Spleen (tissue), 11 donors: ENCODE data around the gene DPF3. TPM values are rescaled to one million over a fixed set of nuclear protein-coding genes. Genes with fewer than 3 reads are reported as not detected.

Experiments
- DNase-seq: peaks from one replicate; pipeline ENCODE4 v3.0.0-alpha.2; 2020
- H3K27ac ChIP-seq, 8 donors: fragments of 200-600 bp; sonication (generic) in 7 of 8; 1 replicate in 4 of 8; 2 replicates in 4 of 8; pipeline versions ENCODE4 v1.5.0 to v1.8.0; 2016 to 2021; ENCODE audit warnings: inconsistent platforms in 4 of 8, mild to moderate bottlenecking in 4 of 8, moderate library complexity in 1 of 8
- H3K27me3 ChIP-seq, 7 donors: fragments of 200-600 bp; sonication (generic) in 6 of 7; replicated peaks in 1 of 7; 1 replicate in 4 of 7; 2 replicates in 3 of 7; pipeline versions ENCODE4 v1.5.0 to v1.8.0; 2016 to 2021; ENCODE audit warnings: inconsistent platforms in 3 of 7, mild to moderate bottlenecking in 1 of 7
- H3K36me3 ChIP-seq, 6 donors: fragments of 200-600 bp; sonication (generic) in 5 of 6; 1 replicate in 4 of 6; 2 replicates in 2 of 6; pipeline versions ENCODE4 v1.5.0 to v1.8.0; 2016 to 2021; ENCODE audit warnings: inconsistent platforms in 2 of 6
- H3K4me1 ChIP-seq, 6 donors: fragments of 200-600 bp; sonication (generic) in 5 of 6; 1 replicate in 3 of 6; 2 replicates in 3 of 6; pipeline versions ENCODE4 v1.5.0 to v1.8.0; 2016 to 2021; ENCODE audit warnings: inconsistent platforms in 3 of 6
- H3K4me3 ChIP-seq, 8 donors: fragments of 200-600 bp; sonication (generic) in 7 of 8; 1 replicate in 4 of 8; 2 replicates in 4 of 8; pipeline versions ENCODE4 v1.5.0 to v1.8.0; 2016 to 2021; ENCODE audit warnings: inconsistent platforms in 4 of 8, mild to moderate bottlenecking in 4 of 8, moderate library complexity in 2 of 8
- H3K9me3 ChIP-seq, 8 donors: fragments of 200-600 bp; sonication (generic) in 7 of 8; 1 replicate in 4 of 8; 2 replicates in 4 of 8; pipeline versions ENCODE4 v1.5.0 to v1.8.0; 2016 to 2021; ENCODE audit warnings: inconsistent platforms in 4 of 8
- POLR2A ChIP-seq, 3 donors: fragments of 450-650 bp; IDR thresholded peaks; one replicate each; pipeline ENCODE4 v1.5.1; 2017; ENCODE audit warnings: antibody characterized with exemption in 3 of 3, mild to moderate bottlenecking in 1 of 3
- POLR2AphosphoS5 ChIP-seq, 3 donors: sonication (generic); formaldehyde crosslinking; IDR thresholded peaks; one replicate each; pipeline ENCODE4 v1.5.1; 2017; ENCODE audit warnings: antibody characterized with exemption in 3 of 3
- WGBS, 5 donors: extraction: QIAGEN DNeasy Blood & Tissue Kit in 3 of 5; methylation state at CpG; one replicate each; pipeline versions ENCODE4 v1.1.5 to v1.1.7; 2013 to 2018; 5-methylcytosine and 5-hydroxymethylcytosine counted together
- intact Hi-C: fragments of 100-400 bp; cut with DNase I; formaldehyde crosslinking; loops from one replicate; pipeline ENCODE4 v1.15.0; 2023; ENCODE audit warnings: low total_unique reads
- polyA plus RNA-seq, 3 donors: library from polyadenylated mRNA; stranded (reverse); fragments of 200-250 nt; gene quantifications; one replicate each; pipeline ENCODE4 v1.2.1, GENCODE V29; 2013
- total RNA-seq, 7 donors: library from RNA; depleted of rRNA in 3 of 7; stranded (reverse); fragments of >200 nt in 3 of 7; fragmentation: NEBNext Ultra II Directional in 4 of 7; extraction: Animal tissue kit (Norgen Biotek cat#: 25700) in 4 of 7; gene quantifications; one replicate each; pipeline versions ENCODE4 v1.1.0 to v1.2.1, GENCODE V29; 2016 to 2021
- TF ChIP-seq, protein P1 (sequence below), 11 experiments: fragments of 200-600 bp in 7 of 11; fragments of 450-650 bp in 4 of 11; sonication (generic) in 4 of 11; IDR thresholded peaks in 8 of 11; conservative IDR thresholded peaks in 3 of 11; 1 replicate in 7 of 11; 2 replicates in 4 of 11; pipeline versions ENCODE4 v1.4.0 to v1.8.0; 2016 to 2021; ENCODE audit warnings: antibody characterized with exemption in 11 of 11, inconsistent platforms in 4 of 11, mild to moderate bottlenecking in 1 of 11
- donor health status: healthy with polysubstance abuse.
- donor health status: DM: no; HTN: no; CAD: no; lungs with moderate emphysema.
- donor health status: DM: no; HTN: no; CAD: no.
- donor health status: Bipolar disorder and iron deficiency.
- donor health status: healthy.
- donor health status: DM: no; HTN: no; CAD: no.
- donor health status: DM: yes; HTN: yes; CAD: no.

Gene DPF3
- total and polyA plus RNA-seq, 10 donors, result 0.76 to 8.9 (median 3.0) TPM

- peak overlapping the region in 1 of 8 donors; percentile 51 for H3K27ac ChIP-seq
- intact Hi-C loops, result no loop called here
- H3K36me3 ChIP-seq, result no peaks in the 10 kb centered on the region
- no peak for TF ChIP-seq POLR2AphosphoS5 (IDR thresholded peaks at IDR 0.05)
- TF ChIP-seq, protein P1, sequence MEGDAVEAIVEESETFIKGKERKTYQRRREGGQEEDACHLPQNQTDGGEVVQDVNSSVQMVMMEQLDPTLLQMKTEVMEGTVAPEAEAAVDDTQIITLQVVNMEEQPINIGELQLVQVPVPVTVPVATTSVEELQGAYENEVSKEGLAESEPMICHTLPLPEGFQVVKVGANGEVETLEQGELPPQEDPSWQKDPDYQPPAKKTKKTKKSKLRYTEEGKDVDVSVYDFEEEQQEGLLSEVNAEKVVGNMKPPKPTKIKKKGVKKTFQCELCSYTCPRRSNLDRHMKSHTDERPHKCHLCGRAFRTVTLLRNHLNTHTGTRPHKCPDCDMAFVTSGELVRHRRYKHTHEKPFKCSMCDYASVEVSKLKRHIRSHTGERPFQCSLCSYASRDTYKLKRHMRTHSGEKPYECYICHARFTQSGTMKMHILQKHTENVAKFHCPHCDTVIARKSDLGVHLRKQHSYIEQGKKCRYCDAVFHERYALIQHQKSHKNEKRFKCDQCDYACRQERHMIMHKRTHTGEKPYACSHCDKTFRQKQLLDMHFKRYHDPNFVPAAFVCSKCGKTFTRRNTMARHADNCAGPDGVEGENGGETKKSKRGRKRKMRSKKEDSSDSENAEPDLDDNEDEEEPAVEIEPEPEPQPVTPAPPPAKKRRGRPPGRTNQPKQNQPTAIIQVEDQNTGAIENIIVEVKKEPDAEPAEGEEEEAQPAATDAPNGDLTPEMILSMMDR (IDR thresholded peaks at IDR 0.05 in 8 of 11, conservative IDR thresholded peaks at IDR 0.05 in 3 of 11), result no peak
- TF ChIP-seq POLR2A (IDR thresholded peaks at IDR 0.05), result no peak
- no peak for DNase-seq
- WGBS, 5 donors, result 89 to 97% (median 92%) methylated on average over 2 of the region's 2 CpGs
- no peak overlapping the region for H3K4me3 ChIP-seq
- H3K4me1 ChIP-seq, result peaks cover 0 to 50% (median 32%) of the 10 kb centered on the region in 6 donors
- H3K9me3 ChIP-seq, result no peaks in the 10 kb centered on the region
- H3K27me3 ChIP-seq, result no peaks in the 10 kb centered on the region
Observed at GRCh38 chr14:72717220-72717619, 176.7 kb downstream of the DPF3 start.

DNA sequence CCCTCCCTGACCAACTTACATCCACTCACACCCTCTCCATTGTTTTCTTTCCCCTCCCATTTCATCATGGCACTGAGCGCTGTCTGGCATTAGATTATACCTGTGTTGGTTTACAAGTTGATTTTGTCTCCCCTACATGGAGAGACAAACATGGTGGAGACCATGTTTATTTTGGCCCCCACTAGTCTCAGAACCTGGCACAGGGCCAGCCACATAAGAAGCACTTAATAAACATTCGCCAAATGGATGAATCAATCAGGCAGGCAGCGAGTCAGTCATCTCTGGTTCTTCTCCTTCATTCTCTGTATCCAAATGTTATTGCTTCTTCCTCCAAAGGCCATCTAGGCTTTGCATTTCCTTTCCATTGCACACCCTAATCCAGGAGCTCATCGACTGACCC is 177.4 kb downstream of the DPF3 start:
- Histone ChIP-seq H3K4me1 (peaks cover 0 to 50% (median 32%) of the 10 kb centered on the region in 6 donors), H3K27me3 (no peaks in the 10 kb centered on the region), H3K4me3 (no peak overlapping the region), H3K36me3 (no peaks in the 10 kb centered on the region), H3K27ac (peak overlapping the region in 2 of 8 donors; percentile 13 to 51), H3K9me3 (no peaks in the 10 kb centered on the region)
- WGBS, 5 donors, result 92 to 97% (median 96%) methylated on average over 4 of the region's 4 CpGs
- DNase-seq, result no peak
- TF ChIP-seq, protein P1 (IDR thresholded peaks at IDR 0.05 in 8 of 11, conservative IDR thresholded peaks at IDR 0.05 in 3 of 11), result no peak
- TF ChIP-seq POLR2AphosphoS5 (IDR thresholded peaks at IDR 0.05) (no peak), POLR2A (IDR thresholded peaks at IDR 0.05) (no peak)
- intact Hi-C loops, result no loop called here

DNA sequence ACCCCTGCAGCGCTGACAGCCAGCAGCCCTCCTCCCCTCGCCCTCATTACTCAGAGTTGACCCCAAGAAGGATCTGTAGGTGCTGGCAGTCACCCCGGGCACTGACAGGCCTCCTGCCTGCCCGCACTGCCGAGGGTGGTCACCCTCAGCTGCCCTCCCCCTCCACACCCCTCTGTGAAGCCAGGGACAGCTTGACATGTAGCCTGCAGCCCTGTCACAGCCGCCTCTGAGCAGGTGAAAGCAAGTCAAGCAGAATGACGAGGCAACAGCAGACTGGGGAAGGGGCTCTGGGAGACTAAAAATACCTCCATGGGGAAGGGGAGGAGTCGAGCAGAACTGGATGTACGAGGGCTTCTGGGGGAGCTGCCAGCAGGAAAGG is 178.1 kb downstream of the DPF3 start:
- no peak for DNase-seq
- Histone ChIP-seq H3K36me3 (no peaks in the 10 kb centered on the region), H3K4me1 (peaks cover 0 to 50% (median 32%) of the 10 kb centered on the region in 6 donors), H3K27me3 (no peaks in the 10 kb centered on the region), H3K4me3 (no peak overlapping the region), H3K27ac (peak overlapping the region in 1 of 8 donors; percentile 40), H3K9me3 (no peaks in the 10 kb centered on the region)
- intact Hi-C loops, result no loop called here
- WGBS, 5 donors, result 37 to 55% (median 45%) methylated on average over 9 of the region's 9 CpGs
- TF ChIP-seq, protein P1 (IDR thresholded peaks at IDR 0.05 in 8 of 11, conservative IDR thresholded peaks at IDR 0.05 in 3 of 11), result no peak
- TF ChIP-seq POLR2AphosphoS5 (IDR thresholded peaks at IDR 0.05) (no peak), POLR2A (IDR thresholded peaks at IDR 0.05) (no peak)

- intact Hi-C loops, result no loop called here
- TF ChIP-seq POLR2A (IDR thresholded peaks at IDR 0.05), result no peak
- no peak for TF ChIP-seq POLR2AphosphoS5 (IDR thresholded peaks at IDR 0.05)
- TF ChIP-seq, protein P1 (IDR thresholded peaks at IDR 0.05 in 8 of 11, conservative IDR thresholded peaks at IDR 0.05 in 3 of 11), result no peak
- no peaks in the 10 kb centered on the region for H3K9me3 ChIP-seq
- no peaks in the 10 kb centered on the region for H3K36me3 ChIP-seq
- no peak overlapping the region for H3K4me3 ChIP-seq
- no peaks in the 10 kb centered on the region for H3K27me3 ChIP-seq
- no peak for DNase-seq
- H3K27ac ChIP-seq, result peak overlapping the region in 1 of 8 donors; percentile 40
- WGBS, 5 donors, result 63 to 76% (median 73%) methylated on average over 7 of the region's 7 CpGs
- H3K4me1 ChIP-seq, result peaks cover 0 to 50% (median 32%) of the 10 kb centered on the region in 6 donors
Observed at GRCh38 chr14:72715215-72715849, 178.6 kb downstream of the DPF3 start.
